ENCODE results near the gene SETD7.
"Not testable (repeated sequence)": the region's sequence is repeated elsewhere in the genome, so short reads cannot be mapped to it uniquely, and the experiment has no call there.

Gene SETD7

GRCh38 chr4:139465922-139466321 lies 90.1 kb downstream of the SETD7 start:
- no peak for DNase-seq (ENCODE audit: low spot score)

GRCh38 chr4:139464512-139464911 lies 91.5 kb downstream of the SETD7 start:
- DNase-seq (ENCODE audit: low spot score): not testable (repeated sequence)

- no peak for DNase-seq (ENCODE audit: low spot score)
Measured at GRCh38 chr4:139461022-139461628, 94.9 kb downstream of the SETD7 start.

GRCh38 chr4:139460565-139460964 lies 95.5 kb downstream of the SETD7 start:
- DNase-seq (ENCODE audit: low spot score): no peak

- DNase-seq (ENCODE audit: low spot score): no peak
Measured at GRCh38 chr4:139458999-139459398, 97.0 kb downstream of the SETD7 start.

- DNase-seq (ENCODE audit: low spot score): no peak
Measured at GRCh38 chr4:139458543-139458942, 97.5 kb downstream of the SETD7 start.

GRCh38 chr4:139457318-139457717 lies 98.7 kb downstream of the SETD7 start:
- no peak for DNase-seq (ENCODE audit: low spot score)

- DNase-seq (ENCODE audit: low spot score): no peak
Measured at GRCh38 chr4:139455126-139455538, 100.9 kb downstream of the SETD7 start.

GRCh38 chr4:139454111-139455045 lies 101.6 kb downstream of the SETD7 start, which contains the start of gene RAB33B:
RAB33B (plus strand) TSS chr4:139454121; CDS start chr4:139454196, 75 bp downstream.
- peak; percentile 86 for DNase-seq (ENCODE audit: low spot score)

GRCh38 chr4:139453371-139454110 lies 102.5 kb downstream of the SETD7 start:
- peak; percentile 96 for DNase-seq (ENCODE audit: low spot score)

GRCh38 chr4:139453041-139453370 lies 103.0 kb downstream of the SETD7 start:
- peak; percentile 54 for DNase-seq (ENCODE audit: low spot score)

- DNase-seq (ENCODE audit: low spot score): no peak
Measured at GRCh38 chr4:139451997-139452396, 104.0 kb downstream of the SETD7 start.

- DNase-seq (ENCODE audit: low spot score): peak; percentile 31
Measured at GRCh38 chr4:139450586-139450985, 105.4 kb downstream of the SETD7 start.

GRCh38 chr4:139447078-139447477 lies 108.9 kb downstream of the SETD7 start:
- not testable (repeated sequence) for DNase-seq (ENCODE audit: low spot score)

Measured in COLO829 (cell line).